Endothelial cell of hepatic sinusoid (primary cell): ENCODE results near the gene PXK.

Source experiments
- in situ Hi-C: cut with HindIII; loops from 2 replicates; pipeline ENCODE4 v1.10.0; 2017; ENCODE audit warnings: low sequenced_read_pairs

Gene PXK

DNA sequence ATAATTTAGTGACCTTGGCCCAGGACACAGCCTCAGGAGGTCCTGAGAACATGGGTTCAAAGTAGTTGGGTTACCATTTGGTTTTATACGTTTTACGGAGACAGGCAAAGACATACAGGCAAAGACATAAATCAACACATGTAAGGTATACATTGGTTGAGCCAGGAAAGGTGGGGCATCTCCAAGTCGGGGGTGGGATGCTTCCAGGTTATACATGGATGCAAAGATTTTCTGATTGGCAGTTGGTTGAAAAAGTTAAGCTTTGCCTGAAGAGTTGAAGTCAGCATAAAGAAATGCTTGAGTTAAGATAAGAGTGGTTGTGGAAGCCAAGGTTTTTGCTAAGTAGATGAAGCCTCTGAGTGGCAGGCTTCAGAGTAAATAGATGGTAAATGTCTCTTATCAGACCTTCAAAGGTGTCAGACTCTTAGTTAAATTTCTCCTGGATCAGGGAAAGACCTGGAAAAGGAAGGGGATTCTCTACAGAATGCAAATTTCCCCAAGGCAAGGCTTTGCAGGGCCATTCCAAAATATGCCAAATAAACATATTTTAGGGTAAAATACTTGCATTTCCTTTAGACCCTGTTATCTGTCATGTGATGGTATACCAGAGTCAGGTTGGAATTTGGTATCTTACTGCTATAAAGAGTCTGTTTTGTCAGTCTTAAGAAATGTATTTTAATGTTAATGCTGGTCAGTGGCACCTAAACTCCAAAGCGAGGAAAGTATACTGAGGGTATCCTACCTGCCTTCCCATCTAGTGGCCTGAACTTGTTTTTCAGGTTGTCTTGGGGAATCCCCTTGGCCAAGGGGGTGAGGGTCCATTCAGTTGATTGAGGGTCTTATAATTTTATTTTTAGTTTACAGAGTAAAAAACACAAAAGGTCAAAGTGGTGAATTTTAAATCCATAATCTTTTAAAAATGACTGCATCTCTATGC lies 109.1 kb downstream of the PXK start:
- in situ Hi-C loops: no loop called here

DNA sequence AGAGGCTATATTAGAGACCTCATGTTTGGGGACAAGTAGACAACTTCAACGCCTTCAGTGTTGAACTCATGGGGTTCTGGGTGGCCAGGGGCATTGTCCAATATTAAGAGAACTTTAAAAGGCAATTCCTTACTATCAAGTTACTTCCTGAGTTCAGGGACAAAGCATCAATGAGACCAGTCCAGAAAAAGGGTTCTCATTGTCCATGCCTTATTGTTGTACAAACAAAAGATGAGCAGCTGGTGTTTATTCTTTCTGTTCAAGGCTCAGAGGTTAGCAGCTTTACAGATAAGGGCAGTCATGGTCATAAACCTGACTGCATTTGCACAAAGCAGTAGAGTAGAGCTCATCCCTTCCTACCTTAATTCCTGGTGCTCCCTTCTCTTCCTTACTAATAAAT lies 119.5 kb downstream of the PXK start:
- in situ Hi-C loops: no loop called here

DNA sequence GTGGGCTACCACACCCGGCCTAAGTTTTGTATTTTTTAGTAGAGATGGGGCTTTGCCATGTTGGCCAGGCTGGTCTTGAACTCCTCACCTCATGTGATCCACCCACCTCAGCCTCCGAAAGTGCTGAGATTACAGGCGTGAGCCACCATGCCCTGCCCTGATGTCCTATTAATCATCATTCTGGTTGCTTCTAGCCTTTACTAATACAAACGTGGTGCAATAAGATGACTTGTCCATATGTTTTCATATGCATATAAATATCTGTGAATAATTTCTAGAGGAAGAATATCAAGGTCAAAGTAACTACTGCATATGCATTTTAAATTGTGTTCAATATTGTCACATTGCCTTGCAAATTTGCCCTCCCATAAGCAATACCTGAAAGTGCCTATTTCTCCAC lies 126.5 kb downstream of the PXK start:
- in situ Hi-C loops: no loop called here

DNA sequence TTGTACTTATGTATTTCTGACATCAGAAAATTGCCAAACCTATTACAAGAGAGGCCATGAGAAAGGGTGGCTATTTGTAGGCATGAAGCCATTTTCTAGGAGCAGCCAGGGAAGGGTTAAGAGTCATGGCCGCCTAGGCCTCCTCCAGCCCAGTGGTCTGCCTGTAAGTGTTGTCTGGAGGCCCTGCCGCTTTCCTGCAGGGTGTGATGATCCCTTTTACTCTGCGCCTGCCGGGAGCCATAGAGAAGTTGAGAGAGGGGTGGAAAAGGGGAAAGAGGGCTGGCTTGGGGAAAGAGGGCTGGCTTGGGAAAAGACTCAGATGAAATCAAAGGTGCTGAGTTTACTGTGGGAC lies 130.1 kb downstream of the PXK start:
- in situ Hi-C loops: no loop called here

DNA sequence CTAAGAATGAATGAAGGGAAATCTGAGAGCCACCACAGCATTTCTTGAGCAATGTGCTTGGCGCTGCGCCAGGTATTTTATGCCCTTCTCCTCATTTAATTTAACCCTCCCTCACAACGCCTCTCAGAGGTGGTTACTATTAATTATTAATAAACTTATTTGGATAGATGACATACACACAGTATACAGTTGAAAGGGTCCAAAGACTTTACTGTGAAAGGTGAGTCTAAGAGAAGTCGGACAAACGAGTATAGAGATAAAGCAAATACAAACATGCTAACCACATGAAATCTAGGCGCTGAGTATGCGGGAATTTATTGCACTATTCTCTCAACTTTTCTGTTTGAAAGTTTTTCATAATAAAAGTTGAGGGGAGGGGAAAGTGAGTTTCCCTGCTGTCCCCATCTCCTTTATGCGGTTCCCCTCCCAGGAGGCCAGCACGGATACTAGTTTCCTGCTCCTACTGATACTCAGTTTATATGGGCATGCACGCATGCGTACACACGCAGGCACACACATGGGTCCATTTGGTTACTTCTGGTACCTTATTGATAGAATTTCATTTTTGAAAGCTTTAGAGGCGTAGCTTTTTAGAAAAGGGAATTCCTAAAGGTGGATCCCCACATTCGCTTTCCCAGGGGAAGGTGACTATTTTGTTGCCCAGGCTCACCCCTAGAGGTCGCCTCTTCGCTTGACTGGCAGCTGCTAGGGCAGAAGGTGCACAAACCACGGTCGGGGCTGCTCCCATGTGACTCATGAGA lies 130.7 kb downstream of the PXK start:
- in situ Hi-C loops: no loop called here

DNA sequence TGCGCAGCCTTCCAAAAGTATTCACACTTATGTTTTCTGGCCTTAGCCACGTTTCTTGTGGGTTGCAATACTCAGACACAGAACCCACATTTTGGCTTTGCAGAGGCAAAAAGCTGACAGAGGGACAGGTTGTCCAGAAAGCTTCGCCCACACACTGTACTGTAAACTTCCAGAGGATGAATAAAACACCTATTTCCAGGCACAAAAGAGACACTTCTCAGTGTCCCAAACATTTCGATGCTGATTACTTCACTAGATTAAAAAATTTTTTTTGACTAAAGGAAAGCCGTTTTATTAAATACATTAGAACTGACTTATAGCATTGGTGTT lies 131.2 kb downstream of the PXK start:
- in situ Hi-C loops: no loop called here

DNA sequence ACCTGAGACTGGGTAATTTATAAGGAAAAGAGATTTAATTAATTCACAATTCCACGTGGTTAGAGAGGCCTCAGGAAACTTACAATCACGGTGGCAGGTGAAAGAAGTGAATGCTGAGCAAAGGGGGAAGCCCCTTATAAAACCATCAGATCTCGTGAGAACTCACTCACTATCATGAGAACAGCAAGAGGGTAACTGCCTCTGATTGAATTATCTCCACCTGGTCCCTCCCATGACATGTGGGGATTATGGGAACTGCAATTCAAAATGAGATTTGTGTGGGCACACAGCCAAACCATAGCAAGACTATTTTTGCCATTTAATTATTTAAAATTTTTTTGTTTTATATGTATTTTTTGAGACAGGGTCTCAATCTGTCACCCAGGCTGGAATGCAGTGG lies 132.2 kb downstream of the PXK start:
- in situ Hi-C loops: no loop called here

DNA sequence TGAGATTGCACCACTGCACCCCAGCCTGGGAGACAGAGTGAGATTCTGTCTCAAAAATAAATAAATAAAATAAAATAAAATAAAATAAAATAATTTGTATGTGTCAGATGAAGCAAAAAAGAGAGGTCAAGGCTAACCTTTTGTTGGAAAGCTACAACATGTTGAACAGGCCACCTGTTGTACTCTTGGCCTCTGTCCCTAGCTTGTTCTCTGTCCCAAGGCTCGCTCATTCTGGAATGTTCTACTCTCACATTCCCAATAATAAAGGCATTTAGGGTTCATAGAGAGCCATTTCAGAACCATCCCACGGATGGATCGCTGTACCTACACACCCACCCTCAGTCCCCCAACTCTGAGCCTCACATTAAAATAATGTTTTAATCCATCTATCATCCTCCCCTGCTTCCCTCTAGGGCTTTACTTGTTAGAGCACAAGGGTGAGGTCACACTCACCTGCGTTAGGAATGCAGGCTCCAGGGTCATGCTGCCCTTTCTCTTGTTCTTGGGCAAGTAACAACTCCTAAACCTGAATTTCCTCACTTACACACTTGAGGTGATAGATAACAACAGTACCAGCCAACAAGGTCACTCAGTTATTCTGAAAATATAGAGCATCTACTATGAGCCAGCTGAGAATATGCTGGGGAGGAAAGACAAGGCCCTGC lies 134.3 kb downstream of the PXK start:
- in situ Hi-C loops: no loop called here

DNA sequence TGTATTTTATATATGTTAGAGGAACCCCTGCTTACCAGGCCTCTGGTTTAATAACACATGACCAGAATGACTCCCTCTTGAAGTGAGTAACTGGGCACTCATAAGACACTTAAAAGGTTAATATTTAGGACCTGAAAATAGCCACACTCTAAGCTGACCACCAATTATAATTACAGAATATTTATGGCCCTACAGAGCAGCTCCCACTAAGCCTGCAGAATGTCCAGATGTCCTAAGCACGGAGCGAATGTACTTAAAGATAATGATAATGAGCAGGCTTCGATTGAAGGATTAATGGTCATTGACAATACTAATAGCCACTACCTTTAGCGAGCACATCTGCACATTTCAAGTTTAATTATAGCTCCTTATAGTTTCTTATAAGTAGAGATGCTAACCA lies 136.4 kb downstream of the PXK start:
- in situ Hi-C loops: no loop called here

DNA sequence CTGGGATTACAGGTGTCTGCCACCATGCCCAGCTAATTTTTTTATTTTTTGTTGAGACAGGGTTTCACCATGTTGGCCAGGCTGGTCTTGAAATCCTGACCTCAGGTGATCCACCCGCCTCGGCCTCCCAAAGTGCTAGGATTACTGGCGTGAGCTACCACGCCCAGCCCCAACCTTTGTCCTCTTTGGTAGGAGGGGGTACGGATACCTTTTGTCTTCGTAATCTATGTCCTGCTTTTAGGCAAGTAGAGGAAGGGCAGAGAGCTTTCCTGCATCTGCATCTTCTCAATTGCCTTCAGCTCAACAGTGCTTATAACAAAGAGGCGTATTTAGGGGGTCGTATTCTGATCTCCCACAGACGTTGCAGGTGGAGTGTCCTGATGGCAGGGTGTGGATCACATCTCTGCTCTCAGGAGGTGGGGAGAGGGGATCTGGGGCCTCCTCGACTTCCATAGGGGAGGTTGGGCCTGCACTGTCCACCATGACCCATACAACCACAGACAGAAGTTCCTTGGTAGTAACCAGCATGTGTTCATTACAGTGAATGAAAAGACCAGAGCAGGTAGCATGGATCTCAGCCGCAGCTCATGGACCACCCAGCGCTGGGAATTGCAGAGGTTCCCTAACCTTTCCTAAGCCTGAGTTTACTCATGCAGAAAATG lies 137.8 kb downstream of the PXK start:
- in situ Hi-C loops: no loop called here

DNA sequence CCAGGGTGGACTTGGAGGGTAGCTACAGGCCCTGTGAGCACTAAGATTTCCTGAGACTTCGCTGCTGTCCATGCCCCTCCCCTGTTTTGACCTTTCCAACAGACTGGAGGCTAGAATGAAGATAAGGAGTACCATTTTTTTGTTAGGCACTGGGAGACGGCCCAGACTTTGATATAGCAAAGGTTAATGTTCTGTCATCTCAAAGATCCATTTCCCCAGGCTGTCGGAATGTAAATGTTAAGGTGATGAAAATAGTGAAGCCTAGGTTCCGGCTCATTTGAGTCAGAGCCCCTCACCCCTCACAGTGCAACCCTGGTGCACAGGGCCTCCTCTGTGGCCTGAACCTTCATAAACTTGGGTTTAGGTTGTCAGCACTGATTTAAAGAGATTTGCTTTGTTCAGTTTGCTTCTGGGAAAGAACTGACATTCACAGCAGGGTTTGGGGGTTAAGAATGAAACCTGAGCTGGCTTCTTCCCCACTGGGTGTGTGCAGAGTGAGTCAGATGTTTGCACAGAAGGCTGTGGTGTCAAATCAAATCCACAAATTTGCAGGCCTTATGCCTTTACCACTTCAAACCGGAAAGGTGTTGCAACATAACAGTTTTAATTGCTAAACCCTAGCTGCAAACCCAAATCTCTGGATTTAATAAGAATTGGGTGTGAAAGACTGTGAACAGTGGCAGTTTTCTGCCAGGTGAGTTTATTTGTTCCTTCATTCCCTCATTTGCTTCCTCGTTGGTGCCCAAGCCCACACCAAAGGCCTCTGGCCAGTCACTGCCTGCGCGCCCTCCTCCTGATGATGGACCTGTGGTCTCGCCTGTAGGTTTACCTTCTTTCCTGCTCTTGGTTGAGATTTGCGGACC lies 138.6 kb downstream of the PXK start:
- in situ Hi-C loops: no loop called here

DNA sequence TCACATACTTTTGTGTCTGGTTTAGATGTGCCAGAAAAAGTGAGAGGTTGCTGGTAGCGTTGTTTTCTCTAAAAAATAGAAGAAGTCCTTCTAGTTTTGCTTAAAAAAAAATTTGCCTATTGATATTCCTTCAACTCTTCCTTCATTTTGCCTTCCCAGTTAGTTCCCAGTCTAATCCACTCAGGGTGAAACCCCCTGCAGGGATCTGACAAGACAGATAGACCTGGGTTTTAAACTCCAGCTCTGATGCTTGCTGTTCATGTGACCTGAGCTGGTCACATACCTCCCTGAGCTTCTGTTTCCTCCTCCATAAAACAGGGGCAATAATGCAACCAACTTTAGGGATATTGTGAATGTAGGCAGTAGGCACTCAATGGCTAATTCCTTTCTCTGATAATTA lies 140.6 kb downstream of the PXK start:
- in situ Hi-C loops: no loop called here

DNA sequence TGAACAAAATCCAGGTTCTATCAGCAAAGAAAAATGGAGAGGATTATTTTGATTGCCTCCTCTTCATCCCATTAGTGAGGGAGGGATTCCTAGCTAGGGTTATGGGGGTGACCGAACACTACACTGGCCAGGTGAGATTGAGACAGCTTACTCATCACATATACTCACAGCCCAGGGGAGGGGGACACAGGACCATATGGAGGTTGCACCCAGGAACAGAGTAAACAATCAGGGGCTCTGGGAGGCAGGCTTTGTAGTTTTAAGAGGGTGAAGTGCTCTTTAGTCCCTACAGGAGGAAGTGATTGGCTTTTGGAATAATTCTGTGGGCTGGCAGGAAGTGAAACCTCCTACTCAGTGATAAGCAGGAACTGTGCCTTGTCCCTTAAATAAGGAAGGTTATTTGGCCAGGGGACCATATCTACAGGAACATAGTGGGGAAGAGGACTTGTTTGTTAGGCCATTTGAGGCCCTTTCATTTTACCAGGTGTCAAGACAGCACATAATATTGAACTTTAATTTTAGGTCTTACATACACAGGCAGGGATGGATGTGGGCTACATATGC lies 141.7 kb downstream of the PXK start:
- in situ Hi-C loops: no loop called here

DNA sequence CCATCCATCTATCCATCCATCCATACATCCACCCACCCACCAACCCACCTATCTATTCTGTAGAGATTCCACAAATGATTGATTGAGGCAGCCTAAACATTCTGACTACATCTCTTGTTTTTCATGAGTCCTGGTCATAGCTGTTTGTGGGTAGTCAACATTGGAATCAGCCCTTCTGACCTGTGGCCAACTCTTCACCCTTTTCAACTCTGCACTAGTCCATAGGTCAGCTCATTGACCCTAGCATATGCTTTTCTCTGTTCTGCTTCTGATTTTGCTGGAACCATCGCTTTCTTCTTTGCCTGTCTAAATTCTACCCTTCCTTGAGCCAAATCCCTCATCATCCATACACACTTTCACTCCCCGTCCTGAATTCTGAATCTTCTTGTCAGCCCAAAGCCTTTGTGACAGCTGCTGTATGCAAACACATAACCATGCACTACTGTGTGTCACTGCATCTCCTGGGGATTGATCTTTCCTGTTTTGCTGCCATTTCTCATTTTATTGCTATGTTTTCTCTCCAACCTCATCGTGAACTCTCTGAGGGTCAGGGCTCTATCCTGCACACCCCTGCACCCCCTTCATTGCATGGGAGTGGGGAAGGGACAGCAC lies 142.4 kb downstream of the PXK start:
- in situ Hi-C loops: no loop called here
